Spleen (tissue), 11 donors: ENCODE data around the gene MTMR3. TPM values are rescaled to one million over a fixed set of nuclear protein-coding genes. Genes with fewer than 3 reads are reported as not detected.
"Not testable (repeated sequence)": the region's sequence is repeated elsewhere in the genome, so short reads cannot be mapped to it uniquely, and the experiment has no call there.

Experiments used
- DNase-seq: peaks from one replicate; pipeline ENCODE4 v3.0.0-alpha.2; 2020
- H3K27ac ChIP-seq, 8 donors: fragments of 200-600 bp; sonication (generic) in 7 of 8; 1 replicate in 4 of 8; 2 replicates in 4 of 8; pipeline versions ENCODE4 v1.5.0 to v1.8.0; 2016 to 2021; ENCODE audit warnings: inconsistent platforms in 4 of 8, mild to moderate bottlenecking in 4 of 8, moderate library complexity in 1 of 8
- H3K27me3 ChIP-seq, 7 donors: fragments of 200-600 bp; sonication (generic) in 6 of 7; replicated peaks in 1 of 7; 1 replicate in 4 of 7; 2 replicates in 3 of 7; pipeline versions ENCODE4 v1.5.0 to v1.8.0; 2016 to 2021; ENCODE audit warnings: inconsistent platforms in 3 of 7, mild to moderate bottlenecking in 1 of 7
- H3K36me3 ChIP-seq, 6 donors: fragments of 200-600 bp; sonication (generic) in 5 of 6; 1 replicate in 4 of 6; 2 replicates in 2 of 6; pipeline versions ENCODE4 v1.5.0 to v1.8.0; 2016 to 2021; ENCODE audit warnings: inconsistent platforms in 2 of 6
- H3K4me1 ChIP-seq, 6 donors: fragments of 200-600 bp; sonication (generic) in 5 of 6; 1 replicate in 3 of 6; 2 replicates in 3 of 6; pipeline versions ENCODE4 v1.5.0 to v1.8.0; 2016 to 2021; ENCODE audit warnings: inconsistent platforms in 3 of 6
- H3K4me3 ChIP-seq, 8 donors: fragments of 200-600 bp; sonication (generic) in 7 of 8; 1 replicate in 4 of 8; 2 replicates in 4 of 8; pipeline versions ENCODE4 v1.5.0 to v1.8.0; 2016 to 2021; ENCODE audit warnings: inconsistent platforms in 4 of 8, mild to moderate bottlenecking in 4 of 8, moderate library complexity in 2 of 8
- H3K9me3 ChIP-seq, 8 donors: fragments of 200-600 bp; sonication (generic) in 7 of 8; 1 replicate in 4 of 8; 2 replicates in 4 of 8; pipeline versions ENCODE4 v1.5.0 to v1.8.0; 2016 to 2021; ENCODE audit warnings: inconsistent platforms in 4 of 8
- CTCF ChIP-seq, 11 experiments: fragments of 200-600 bp in 7 of 11; fragments of 450-650 bp in 4 of 11; sonication (generic) in 4 of 11; IDR thresholded peaks in 8 of 11; conservative IDR thresholded peaks in 3 of 11; 1 replicate in 7 of 11; 2 replicates in 4 of 11; pipeline versions ENCODE4 v1.4.0 to v1.8.0; 2016 to 2021; ENCODE audit warnings: antibody characterized with exemption in 11 of 11, inconsistent platforms in 4 of 11, mild to moderate bottlenecking in 1 of 11
- POLR2A ChIP-seq, 3 donors: fragments of 450-650 bp; IDR thresholded peaks; one replicate each; pipeline ENCODE4 v1.5.1; 2017; ENCODE audit warnings: antibody characterized with exemption in 3 of 3, mild to moderate bottlenecking in 1 of 3
- POLR2AphosphoS5 ChIP-seq, 3 donors: sonication (generic); formaldehyde crosslinking; IDR thresholded peaks; one replicate each; pipeline ENCODE4 v1.5.1; 2017; ENCODE audit warnings: antibody characterized with exemption in 3 of 3
- whole genome bisulfite sequencing, 5 donors: extraction: QIAGEN DNeasy Blood & Tissue Kit in 3 of 5; methylation state at CpG; one replicate each; pipeline versions ENCODE4 v1.1.5 to v1.1.7; 2013 to 2018; 5-methylcytosine and 5-hydroxymethylcytosine counted together
- intact Hi-C: fragments of 100-400 bp; cut with DNase I; formaldehyde crosslinking; loops from one replicate; pipeline ENCODE4 v1.15.0; 2023; ENCODE audit warnings: low total_unique reads
- polyA plus RNA-seq, 3 donors: library from polyadenylated mRNA; stranded (reverse); fragments of 200-250 nt; gene quantifications; one replicate each; pipeline ENCODE4 v1.2.1, GENCODE V29; 2013
- total RNA-seq, 7 donors: library from RNA; depleted of rRNA in 3 of 7; stranded (reverse); fragments of >200 nt in 3 of 7; fragmentation: NEBNext Ultra II Directional in 4 of 7; extraction: Animal tissue kit (Norgen Biotek cat#: 25700) in 4 of 7; gene quantifications; one replicate each; pipeline versions ENCODE4 v1.1.0 to v1.2.1, GENCODE V29; 2016 to 2021
- donor health status: healthy with polysubstance abuse.
- donor health status: DM: no; HTN: no; CAD: no; lungs with moderate emphysema.
- donor health status: DM: no; HTN: no; CAD: no.
- donor health status: Bipolar disorder and iron deficiency.
- donor health status: healthy.
- donor health status: DM: no; HTN: no; CAD: no.
- donor health status: DM: yes; HTN: yes; CAD: no.

The MTMR3 gene
- total and polyA plus RNA-seq, 10 donors = 5.3 to 137 (median 76.2) TPM

DNA sequence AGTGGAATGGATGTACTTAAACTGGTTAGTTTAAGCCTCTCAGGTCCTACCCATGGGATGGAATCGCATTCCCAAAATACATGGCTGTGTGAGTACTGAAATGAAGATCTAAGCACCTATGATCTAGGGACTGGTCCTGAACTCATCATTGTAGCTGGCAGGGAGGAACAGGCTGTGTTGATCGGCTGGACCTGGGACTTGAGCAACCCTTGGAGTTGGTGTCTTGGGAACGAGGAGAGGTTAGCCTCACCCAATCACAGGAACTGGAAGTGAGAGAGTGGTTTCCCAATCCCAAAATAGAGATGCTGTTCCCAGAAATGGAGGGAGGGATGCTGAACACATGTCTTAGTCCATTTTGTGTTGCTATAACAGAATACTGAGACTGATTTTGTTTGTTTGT lies 28.5 kb upstream of the MTMR3 start:
- 60 to 82% (median 72%) methylated on average over 3 of the region's 3 CpGs for WGBS, 5 donors
- no peak for TF ChIP-seq POLR2AphosphoS5 (IDR thresholded peaks at IDR 0.05)
- no peak for TF ChIP-seq CTCF (IDR thresholded peaks at IDR 0.05 in 8 of 11, conservative IDR thresholded peaks at IDR 0.05 in 3 of 11)
- no peak for TF ChIP-seq POLR2A (IDR thresholded peaks at IDR 0.05)
- Histone ChIP-seq H3K4me1 (peaks cover 0 to 13% (median 0%) of the 10 kb centered on the region in 6 donors), H3K9me3 (no peaks in the 10 kb centered on the region), H3K27me3 (no peaks in the 10 kb centered on the region), H3K4me3 (no peak overlapping the region), H3K36me3 (no peaks in the 10 kb centered on the region), H3K27ac (no peak overlapping the region)
- DNase-seq = no peak
- intact Hi-C loops = no loop called here

DNA sequence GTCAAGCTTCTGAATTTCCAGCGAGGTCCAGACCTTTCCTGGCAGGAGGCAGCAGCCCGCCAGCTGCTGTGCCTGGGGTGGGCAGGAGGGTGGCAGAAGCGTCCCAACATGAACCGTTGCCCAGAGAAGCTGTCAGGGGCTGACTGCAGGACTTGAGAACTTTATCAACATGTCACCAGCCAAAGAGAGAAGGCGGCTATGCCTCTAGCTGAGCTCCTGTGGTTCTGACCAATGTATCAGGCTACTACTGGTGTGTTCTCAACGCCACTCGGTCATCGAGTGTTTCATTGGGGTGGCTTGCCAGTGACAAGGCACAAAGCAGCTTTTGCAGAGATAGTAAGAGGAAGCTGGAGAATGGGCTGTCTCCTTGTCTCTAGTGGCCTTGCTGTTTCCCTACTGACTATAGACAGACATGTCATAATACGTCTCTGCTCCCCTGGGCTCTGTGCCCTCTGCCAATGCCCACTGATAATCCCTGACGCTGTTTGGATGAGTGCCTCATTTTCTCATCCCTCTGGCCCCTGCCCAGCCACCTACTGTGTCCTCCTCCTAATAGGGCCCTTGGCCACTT lies 27.3 kb upstream of the MTMR3 start:
- Histone ChIP-seq H3K27me3 (no peaks in the 10 kb centered on the region), H3K4me3 (no peak overlapping the region), H3K36me3 (no peaks in the 10 kb centered on the region), H3K4me1 (peaks cover 0 to 25% (median 0%) of the 10 kb centered on the region in 6 donors), H3K9me3 (no peaks in the 10 kb centered on the region), H3K27ac (peak overlapping the region in 5 of 8 donors; percentile 2 to 75 (median 55))
- TF ChIP-seq CTCF (IDR thresholded peaks at IDR 0.05 in 8 of 11, conservative IDR thresholded peaks at IDR 0.05 in 3 of 11) = no peak
- no peak for TF ChIP-seq POLR2A (IDR thresholded peaks at IDR 0.05)
- no peak for TF ChIP-seq POLR2AphosphoS5 (IDR thresholded peaks at IDR 0.05)
- DNase-seq = no peak
- 50 to 66% (median 55%) methylated on average over 10 of the region's 10 CpGs for WGBS, 5 donors
- intact Hi-C loops = no loop called here

GRCh38 chr22:29856496-29856895 lies 26.5 kb upstream of the MTMR3 start:
- H3K9me3 ChIP-seq = no peaks in the 10 kb centered on the region

DNA sequence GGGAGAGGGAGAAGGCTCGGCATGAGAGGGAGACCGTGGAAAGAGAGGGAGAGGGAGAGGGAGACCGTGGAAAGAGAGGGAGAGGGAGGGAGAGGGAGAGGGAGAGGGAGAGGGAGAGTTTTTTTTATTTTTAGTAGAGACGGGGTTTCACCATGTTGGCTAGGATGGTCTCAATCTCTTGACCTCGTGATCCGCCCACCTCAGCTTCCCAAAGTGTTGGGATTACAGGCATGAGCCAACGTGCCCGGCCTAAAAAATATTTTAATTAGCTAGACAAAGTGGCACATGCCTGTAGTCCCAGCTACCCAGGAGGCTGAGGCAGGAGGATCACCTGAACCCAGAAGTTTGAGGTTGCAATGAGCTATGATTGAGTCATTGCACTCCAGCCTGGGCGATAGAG lies 23.9 kb upstream of the MTMR3 start:
- H3K4me3 ChIP-seq, DNase-seq, H3K36me3 ChIP-seq, H3K27me3 ChIP-seq, H3K9me3 ChIP-seq, intact Hi-C loops: not testable (repeated sequence)
- H3K27ac ChIP-seq = peak overlapping the region in 2 of 8 donors; percentile 83 to 90
- WGBS, 5 donors = 74 to 81% (median 79%) methylated on average over 8 to 9 of the region's 9 CpGs
- peaks cover 0 to 32% (median 0%) of the 10 kb centered on the region in 6 donors for H3K4me1 ChIP-seq

More at GRCh38 chr22:29856496-29856895, 26.5 kb upstream of the MTMR3 start:
- intact Hi-C loops = no loop called here
- Histone ChIP-seq H3K36me3 (no peaks in the 10 kb centered on the region), H3K4me3 (no peak overlapping the region), H3K27ac (peak overlapping the region in 1 of 8 donors; percentile 75), H3K4me1 (peaks cover 0 to 32% (median 0%) of the 10 kb centered on the region in 6 donors), H3K27me3 (no peaks in the 10 kb centered on the region)
- WGBS, 5 donors = 70 to 82% (median 82%) methylated on average over 3 of the region's 3 CpGs
- DNase-seq = no peak
- no peak for TF ChIP-seq POLR2A (IDR thresholded peaks at IDR 0.05)
- no peak for TF ChIP-seq CTCF (IDR thresholded peaks at IDR 0.05 in 8 of 11, conservative IDR thresholded peaks at IDR 0.05 in 3 of 11)
- no peak for TF ChIP-seq POLR2AphosphoS5 (IDR thresholded peaks at IDR 0.05)
